Measurements from ENCODE around the gene PELI1.

PELI1 gene

GRCh38 chr2:64067326-64067725, 76.9 kb downstream of the PELI1 start:
- DNase-seq (ENCODE audit: extremely low read depth, insufficient read length), result no peak
- no peaks in the 10 kb centered on the region for H3K27me3 ChIP-seq (replicated peaks; ENCODE audit: control insufficient read depth, insufficient read depth, low read length)
- H3K4me3 ChIP-seq (replicated peaks; ENCODE audit: low read depth, low read length), result no peak overlapping the region
- no peaks in the 10 kb centered on the region for H3K36me3 ChIP-seq (ENCODE audit: control insufficient read depth, insufficient read depth, low read length)
- no peak for TF ChIP-seq CTCF (IDR thresholded peaks at IDR 0.05; ENCODE audit: insufficient read depth, low read length, poor library complexity, severe bottlenecking)

- no peak for DNase-seq (ENCODE audit: extremely low read depth, insufficient read length)
- TF ChIP-seq CTCF (IDR thresholded peaks at IDR 0.05; ENCODE audit: insufficient read depth, low read length, poor library complexity, severe bottlenecking), result no peak
- H3K36me3 ChIP-seq (ENCODE audit: control insufficient read depth, insufficient read depth, low read length), result no peaks in the 10 kb centered on the region
These were observed 78.7 kb downstream of the PELI1 start for GRCh38 chr2:64065516-64065915.

GRCh38 chr2:64063924-64064331, 80.3 kb downstream of the PELI1 start:
- H3K27me3 ChIP-seq (replicated peaks; ENCODE audit: control insufficient read depth, insufficient read depth, low read length), result no peaks in the 10 kb centered on the region
- DNase-seq (ENCODE audit: extremely low read depth, insufficient read length), result no peak
- no peaks in the 10 kb centered on the region for H3K36me3 ChIP-seq (ENCODE audit: control insufficient read depth, insufficient read depth, low read length)
- no peak for TF ChIP-seq CTCF (IDR thresholded peaks at IDR 0.05; ENCODE audit: insufficient read depth, low read length, poor library complexity, severe bottlenecking)
- H3K4me3 ChIP-seq (replicated peaks; ENCODE audit: low read depth, low read length), result no peak overlapping the region

More at GRCh38 chr2:64065516-64065915, 78.7 kb downstream of the PELI1 start:
- Histone ChIP-seq H3K4me3 (replicated peaks; ENCODE audit: low read depth, low read length) (no peak overlapping the region), H3K27me3 (replicated peaks; ENCODE audit: control insufficient read depth, insufficient read depth, low read length) (no peaks in the 10 kb centered on the region)

- no peak for DNase-seq (ENCODE audit: extremely low read depth, insufficient read length)
- H3K27me3 ChIP-seq (replicated peaks; ENCODE audit: control insufficient read depth, insufficient read depth, low read length), result no peaks in the 10 kb centered on the region
- no peak for TF ChIP-seq CTCF (IDR thresholded peaks at IDR 0.05; ENCODE audit: insufficient read depth, low read length, poor library complexity, severe bottlenecking)
- no peaks in the 10 kb centered on the region for H3K36me3 ChIP-seq (ENCODE audit: control insufficient read depth, insufficient read depth, low read length)
- no peak overlapping the region for H3K4me3 ChIP-seq (replicated peaks; ENCODE audit: low read depth, low read length)
These were observed 80.8 kb downstream of the PELI1 start for GRCh38 chr2:64063454-64063853.

GRCh38 chr2:64062840-64063239, 81.4 kb downstream of the PELI1 start:
- TF ChIP-seq CTCF (IDR thresholded peaks at IDR 0.05; ENCODE audit: insufficient read depth, low read length, poor library complexity, severe bottlenecking), result no peak
- Histone ChIP-seq H3K36me3 (ENCODE audit: control insufficient read depth, insufficient read depth, low read length) (no peaks in the 10 kb centered on the region), H3K4me3 (replicated peaks; ENCODE audit: low read depth, low read length) (no peak overlapping the region), H3K27me3 (replicated peaks; ENCODE audit: control insufficient read depth, insufficient read depth, low read length) (no peaks in the 10 kb centered on the region)
- no peak for DNase-seq (ENCODE audit: extremely low read depth, insufficient read length)

GRCh38 chr2:64059270-64059669, 85.0 kb downstream of the PELI1 start:
- no peak for DNase-seq (ENCODE audit: extremely low read depth, insufficient read length)
- Histone ChIP-seq H3K4me3 (replicated peaks; ENCODE audit: low read depth, low read length) (no peak overlapping the region), H3K27me3 (replicated peaks; ENCODE audit: control insufficient read depth, insufficient read depth, low read length) (no peaks in the 10 kb centered on the region), H3K36me3 (ENCODE audit: control insufficient read depth, insufficient read depth, low read length) (no peaks in the 10 kb centered on the region)
- no peak for TF ChIP-seq CTCF (IDR thresholded peaks at IDR 0.05; ENCODE audit: insufficient read depth, low read length, poor library complexity, severe bottlenecking)
